Measurements from ENCODE around the gene ELOVL2.

DNA sequence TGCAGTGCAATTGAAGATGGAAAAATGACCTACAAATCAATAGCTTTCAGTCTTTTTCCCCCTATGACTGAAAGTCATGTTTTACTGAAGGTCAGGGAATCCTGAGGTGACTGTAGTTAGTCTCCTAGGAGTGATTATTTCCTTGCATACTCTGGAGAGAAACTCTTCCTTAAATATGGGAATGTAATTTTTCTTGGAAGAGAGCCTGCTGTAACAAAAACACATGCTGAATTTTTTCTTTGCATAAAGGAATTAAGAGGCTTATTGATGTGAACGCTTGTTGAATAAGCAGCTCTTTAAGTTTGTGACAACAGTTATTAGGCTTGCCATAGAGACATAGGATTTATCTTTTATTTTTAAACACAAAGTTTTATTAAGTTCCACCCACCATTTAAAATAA is 64.5 kb downstream of the ELOVL2 start:
- TF ChIP-seq, protein P1, sequence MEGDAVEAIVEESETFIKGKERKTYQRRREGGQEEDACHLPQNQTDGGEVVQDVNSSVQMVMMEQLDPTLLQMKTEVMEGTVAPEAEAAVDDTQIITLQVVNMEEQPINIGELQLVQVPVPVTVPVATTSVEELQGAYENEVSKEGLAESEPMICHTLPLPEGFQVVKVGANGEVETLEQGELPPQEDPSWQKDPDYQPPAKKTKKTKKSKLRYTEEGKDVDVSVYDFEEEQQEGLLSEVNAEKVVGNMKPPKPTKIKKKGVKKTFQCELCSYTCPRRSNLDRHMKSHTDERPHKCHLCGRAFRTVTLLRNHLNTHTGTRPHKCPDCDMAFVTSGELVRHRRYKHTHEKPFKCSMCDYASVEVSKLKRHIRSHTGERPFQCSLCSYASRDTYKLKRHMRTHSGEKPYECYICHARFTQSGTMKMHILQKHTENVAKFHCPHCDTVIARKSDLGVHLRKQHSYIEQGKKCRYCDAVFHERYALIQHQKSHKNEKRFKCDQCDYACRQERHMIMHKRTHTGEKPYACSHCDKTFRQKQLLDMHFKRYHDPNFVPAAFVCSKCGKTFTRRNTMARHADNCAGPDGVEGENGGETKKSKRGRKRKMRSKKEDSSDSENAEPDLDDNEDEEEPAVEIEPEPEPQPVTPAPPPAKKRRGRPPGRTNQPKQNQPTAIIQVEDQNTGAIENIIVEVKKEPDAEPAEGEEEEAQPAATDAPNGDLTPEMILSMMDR (IDR thresholded peaks at IDR 0.05), result no peak
- TF ChIP-seq POLR2A (IDR thresholded peaks at IDR 0.05), result no peak

All from vagina (tissue), 2 donors.